Neural cell (in vitro differentiated cells): ENCODE data around the gene OPN4.

Source experiments
- EP300 ChIP-seq: fragments of 450-650 bp; conservative IDR thresholded peaks from 2 replicates; pipeline ENCODE4 v1.6.1; 2014; ENCODE audit warnings: antibody characterized with exemption, mild to moderate bottlenecking, moderate library complexity; ENCODE audit not compliant: poor library complexity, severe bottlenecking
- POLR2AphosphoS5 ChIP-seq: IDR thresholded peaks from 2 replicates; pipeline ENCODE4 v1.6.1; 2012
- RAD21 ChIP-seq: fragments of 450-650 bp; conservative IDR thresholded peaks from 2 replicates; pipeline ENCODE4 v1.6.1; 2014; ENCODE audit warnings: antibody characterized with exemption, mild to moderate bottlenecking, moderate library complexity
- TF ChIP-seq, protein P1 (sequence below): fragments of 450-650 bp; IDR thresholded peaks from 2 replicates; pipeline ENCODE4 v1.5.1; 2014; ENCODE audit warnings: antibody characterized with exemption, mild to moderate bottlenecking, moderate library complexity; ENCODE audit not compliant: poor library complexity, severe bottlenecking

DNA sequence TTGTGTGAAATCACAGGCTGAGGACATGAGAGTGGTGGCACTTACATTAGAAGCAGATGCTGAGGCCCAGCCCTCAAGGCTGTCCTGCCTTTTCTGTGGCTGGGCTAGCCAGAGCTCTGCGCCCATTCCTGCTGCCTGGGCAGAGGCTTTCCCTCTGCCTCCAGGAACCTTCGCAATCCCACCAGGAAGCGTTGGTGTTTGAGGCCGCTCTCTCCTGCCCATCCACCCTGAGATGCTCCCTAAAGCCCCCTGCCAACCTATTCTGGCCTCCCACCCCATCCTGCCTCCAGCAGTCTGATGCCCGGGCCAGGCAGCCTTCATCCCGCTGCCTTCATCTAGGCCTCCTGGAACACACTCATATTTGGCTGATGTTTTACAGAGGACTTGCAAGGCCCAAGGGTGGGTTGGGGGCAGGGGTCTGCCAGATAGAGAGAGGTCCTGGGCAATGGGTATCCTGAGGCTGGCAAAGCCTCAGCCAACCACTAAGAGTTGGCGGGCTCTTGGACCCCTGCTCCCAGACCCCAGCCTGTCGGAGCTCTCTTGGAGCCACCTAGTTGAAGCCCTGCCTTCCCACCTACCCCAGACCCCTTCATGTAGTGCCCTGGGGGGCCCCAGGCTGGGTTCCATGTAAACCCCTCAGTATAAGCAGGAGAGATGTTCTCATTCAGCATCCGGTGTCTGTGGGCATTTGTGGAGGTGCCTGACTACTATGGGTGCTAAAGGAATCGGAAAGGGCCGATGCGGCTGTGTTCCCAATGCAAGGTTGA is 46.7 kb downstream of the OPN4 start:
- no peak for TF ChIP-seq POLR2AphosphoS5
- TF ChIP-seq, protein P1, sequence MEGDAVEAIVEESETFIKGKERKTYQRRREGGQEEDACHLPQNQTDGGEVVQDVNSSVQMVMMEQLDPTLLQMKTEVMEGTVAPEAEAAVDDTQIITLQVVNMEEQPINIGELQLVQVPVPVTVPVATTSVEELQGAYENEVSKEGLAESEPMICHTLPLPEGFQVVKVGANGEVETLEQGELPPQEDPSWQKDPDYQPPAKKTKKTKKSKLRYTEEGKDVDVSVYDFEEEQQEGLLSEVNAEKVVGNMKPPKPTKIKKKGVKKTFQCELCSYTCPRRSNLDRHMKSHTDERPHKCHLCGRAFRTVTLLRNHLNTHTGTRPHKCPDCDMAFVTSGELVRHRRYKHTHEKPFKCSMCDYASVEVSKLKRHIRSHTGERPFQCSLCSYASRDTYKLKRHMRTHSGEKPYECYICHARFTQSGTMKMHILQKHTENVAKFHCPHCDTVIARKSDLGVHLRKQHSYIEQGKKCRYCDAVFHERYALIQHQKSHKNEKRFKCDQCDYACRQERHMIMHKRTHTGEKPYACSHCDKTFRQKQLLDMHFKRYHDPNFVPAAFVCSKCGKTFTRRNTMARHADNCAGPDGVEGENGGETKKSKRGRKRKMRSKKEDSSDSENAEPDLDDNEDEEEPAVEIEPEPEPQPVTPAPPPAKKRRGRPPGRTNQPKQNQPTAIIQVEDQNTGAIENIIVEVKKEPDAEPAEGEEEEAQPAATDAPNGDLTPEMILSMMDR = no peak
- TF ChIP-seq EP300 = no peak
- no peak for TF ChIP-seq RAD21
